Heart right ventricle (tissue), 16 donors: Measurements from ENCODE around the gene HSD17B3. TPM values are rescaled to one million over a fixed set of nuclear protein-coding genes. Genes with fewer than 3 reads are reported as not detected.
"Not testable (repeated sequence)": the region's sequence is repeated elsewhere in the genome, so short reads cannot be mapped to it uniquely, and the experiment has no call there.

Source experiments
- ATAC-seq, 8 donors: fragments of 200-7000 bp; cut with Tn5 transposase; one replicate each; pipeline ENCODE4 v1.9.1; 2020; ENCODE audit warnings: mild to moderate bottlenecking in 8 of 8, moderate library complexity in 8 of 8, moderate number of reproducible peaks in 1 of 8
- DNase-seq, 2 donors: peaks; one replicate each; pipeline ENCODE4 v3.0.0-alpha.2; 2020
- H3K27ac ChIP-seq, 10 donors: fragments of 200-600 bp; sonication (generic) in 2 of 10; one replicate each; pipeline versions ENCODE4 v1.5.0 to v1.8.0; 2020 to 2022; ENCODE audit warnings: mild to moderate bottlenecking in 3 of 10
- H3K27me3 ChIP-seq, 7 donors: fragments of 200-600 bp; one replicate each; pipeline ENCODE4 v1.8.0; 2021 to 2022; ENCODE audit warnings: mild to moderate bottlenecking in 2 of 7
- H3K36me3 ChIP-seq, 9 donors: fragments of 200-600 bp; sonication (generic) in 1 of 9; one replicate each; pipeline versions ENCODE4 v1.5.0 to v1.8.0; 2020 to 2022; ENCODE audit warnings: mild to moderate bottlenecking in 2 of 9
- H3K4me1 ChIP-seq, 9 donors: fragments of 200-600 bp; sonication (generic) in 1 of 9; one replicate each; pipeline versions ENCODE4 v1.5.0 to v1.8.0; 2020 to 2022; ENCODE audit warnings: mild to moderate bottlenecking in 4 of 9
- H3K4me3 ChIP-seq, 10 donors: fragments of 200-600 bp; sonication (generic) in 2 of 10; one replicate each; pipeline versions ENCODE4 v1.5.0 to v1.8.0; 2020 to 2022; ENCODE audit warnings: mild to moderate bottlenecking in 7 of 10, moderate library complexity in 2 of 10
- H3K9me3 ChIP-seq, 11 donors: fragments of 200-600 bp in 10 of 11; sonication (generic) in 2 of 11; one replicate each; pipeline versions ENCODE4 v1.5.0 to v1.8.0; 2013 to 2022; ENCODE audit warnings: mild to moderate bottlenecking in 2 of 11, control low read depth in 1 of 11, moderate library complexity in 1 of 11
- WGBS, 2 donors: extraction: QIAGEN DNeasy Blood & Tissue Kit; methylation state at CpG; one replicate each; pipeline ENCODE4 v1.1.7; 2013; ENCODE audit warnings: inconsistent platforms in 1 of 2; 5-methylcytosine and 5-hydroxymethylcytosine counted together
- intact Hi-C, 10 donors: fragments of 100-400 bp; cut with DNase I; formaldehyde crosslinking; loops; one replicate each; pipeline versions ENCODE4 v1.11.1 to v1.14.2; 2022
- polyA plus RNA-seq, 2 donors: library from polyadenylated mRNA; stranded (reverse); fragments of 200-250 nt; gene quantifications; one replicate each; pipeline ENCODE4 v1.2.3, GENCODE V29; 2013
- total RNA-seq, 10 donors: library from RNA; stranded (reverse); fragmentation: NEBNext Ultra II Directional in 3 of 10; extraction: Animal tissue kit (Norgen Biotek cat#: 25700) in 3 of 10; gene quantifications; one replicate each; pipeline versions ENCODE4 v1.2.1 to v1.2.4, GENCODE V29; 2021 to 2023
- TF ChIP-seq, protein P1 (sequence below), 9 donors: fragments of 200-600 bp; sonication (generic) in 2 of 9; IDR thresholded peaks; one replicate each; pipeline versions ENCODE4 v1.5.0 to v1.8.0; 2021 to 2022; ENCODE audit warnings: antibody characterized with exemption in 9 of 9, mild to moderate bottlenecking in 5 of 9, moderate library complexity in 1 of 9
- donor health status: Arrhythmogenic right ventricular cardiomyopathy.
- donor health status: ischemic (EF 13 %, LVEDD 7.1; RV severe dilation, severe dysfunction).
- donor health status: healthy with polysubstance abuse.
- donor health status: DM: no; HTN: yes; CAD: no.
- donor health status: DM: no; HTN: no; CAD: no.
- donor health status: ischemic (EF 25% LVEDD 6.9; RV normal size, moderate dysfunction).
- donor health status: ischemic (EF 25% LVEDD 5.7; RV mildly dilated, moderate dysfunction).
- donor health status: healthy.
- donor health status: DM: yes; HTN: yes; CAD: no.
- donor health status: Ischemic cardiomyopathy.
- donor health status: ischemic (EF 35%, LVEDD 5.7; RV mildly dilated, moderate dysfunction).
- donor health status: nonischemic (EF 11% LVEDD 7.7; RV severe dilation, severe dysfunction).
- donor health status: DM: yes; HTN: yes; CAD: no.
- donor health status: PGD.
- donor health status: ischemic (EF 29% LVEDD 5.4; RV normal size, mild dysfunction).
- donor health status: nonischemic (EF 23%, LVEDD 6.1; RV moderate dilation, normal function).

The HSD17B3 gene
- total and polyA plus RNA-seq, 12 donors, result 0.66 to 12.2 (median 1.2) TPM

DNA sequence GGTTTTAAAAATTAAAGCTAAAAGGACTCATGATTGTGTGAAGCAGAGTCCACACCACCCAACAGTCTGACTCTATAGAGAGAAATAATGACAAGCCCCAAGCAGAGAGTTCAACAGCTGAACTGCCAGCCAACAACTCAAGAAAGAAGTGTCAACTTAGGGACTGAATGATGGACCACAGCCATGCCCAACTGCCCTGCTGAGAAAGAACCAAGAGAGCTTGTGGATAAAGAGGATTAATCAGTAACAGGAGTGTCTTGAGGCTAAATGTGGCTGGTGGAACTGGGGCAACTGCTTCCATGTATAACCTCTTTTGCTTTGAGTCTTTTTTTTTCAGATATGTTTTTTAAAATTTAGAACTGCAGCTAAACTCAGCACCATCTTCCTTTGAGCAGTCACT, 109.3 kb downstream of the HSD17B3 start:
- TF ChIP-seq, protein P1, sequence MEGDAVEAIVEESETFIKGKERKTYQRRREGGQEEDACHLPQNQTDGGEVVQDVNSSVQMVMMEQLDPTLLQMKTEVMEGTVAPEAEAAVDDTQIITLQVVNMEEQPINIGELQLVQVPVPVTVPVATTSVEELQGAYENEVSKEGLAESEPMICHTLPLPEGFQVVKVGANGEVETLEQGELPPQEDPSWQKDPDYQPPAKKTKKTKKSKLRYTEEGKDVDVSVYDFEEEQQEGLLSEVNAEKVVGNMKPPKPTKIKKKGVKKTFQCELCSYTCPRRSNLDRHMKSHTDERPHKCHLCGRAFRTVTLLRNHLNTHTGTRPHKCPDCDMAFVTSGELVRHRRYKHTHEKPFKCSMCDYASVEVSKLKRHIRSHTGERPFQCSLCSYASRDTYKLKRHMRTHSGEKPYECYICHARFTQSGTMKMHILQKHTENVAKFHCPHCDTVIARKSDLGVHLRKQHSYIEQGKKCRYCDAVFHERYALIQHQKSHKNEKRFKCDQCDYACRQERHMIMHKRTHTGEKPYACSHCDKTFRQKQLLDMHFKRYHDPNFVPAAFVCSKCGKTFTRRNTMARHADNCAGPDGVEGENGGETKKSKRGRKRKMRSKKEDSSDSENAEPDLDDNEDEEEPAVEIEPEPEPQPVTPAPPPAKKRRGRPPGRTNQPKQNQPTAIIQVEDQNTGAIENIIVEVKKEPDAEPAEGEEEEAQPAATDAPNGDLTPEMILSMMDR (IDR thresholded peaks at IDR 0.05), result no peak
- Histone ChIP-seq H3K9me3 (peaks cover 0 to 26% (median 10%) of the 10 kb centered on the region in 11 donors), H3K27me3 (peaks cover 0 to 10% (median under 1%) of the 10 kb centered on the region in 7 donors), H3K4me3 (no peak overlapping the region), H3K27ac (no peak overlapping the region), H3K36me3 (no peaks in the 10 kb centered on the region), H3K4me1 (no peaks in the 10 kb centered on the region)
- ATAC-seq (no peak), DNase-seq (no peak)
- intact Hi-C loops, result no loop called here

DNA sequence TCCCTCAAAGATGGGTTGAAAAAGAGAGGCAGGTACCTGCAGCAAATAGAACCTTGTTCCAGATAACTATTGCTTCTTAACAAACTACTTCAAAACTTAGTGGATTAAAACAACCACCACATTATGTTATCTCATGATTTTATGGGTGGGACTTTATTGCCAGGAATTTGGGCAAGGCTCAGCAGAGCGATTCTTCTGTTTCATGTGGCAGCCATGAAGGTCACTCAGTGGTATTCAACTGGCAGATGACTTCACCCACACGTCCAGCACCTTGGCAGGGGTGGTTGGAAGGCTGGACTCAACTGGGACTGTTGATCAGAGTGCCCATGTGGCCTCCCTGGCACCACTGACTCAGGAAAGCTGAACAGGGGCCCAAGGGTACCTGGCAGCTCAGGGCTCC, 112.0 kb downstream of the HSD17B3 start:
- DNase-seq (no peak), ATAC-seq (no peak)
- 86 to 87% methylated on average over 2 of the region's 2 CpGs for WGBS, 2 donors
- TF ChIP-seq, protein P1 (IDR thresholded peaks at IDR 0.05), result no peak
- Histone ChIP-seq H3K4me1 (peaks cover 0 to 6% (median 0%) of the 10 kb centered on the region in 9 donors), H3K36me3 (no peaks in the 10 kb centered on the region), H3K27ac (no peak overlapping the region), H3K9me3 (peaks cover 0 to 39% (median 10%) of the 10 kb centered on the region in 11 donors), H3K4me3 (no peak overlapping the region), H3K27me3 (peaks cover 0 to 26% (median 15%) of the 10 kb centered on the region in 7 donors)
- intact Hi-C loops, result loop anchor here in 1 of 10 donors (10.0 kb wide), 1 partner anchor 625 kb away; no protein-coding TSS in a partner anchor

DNA sequence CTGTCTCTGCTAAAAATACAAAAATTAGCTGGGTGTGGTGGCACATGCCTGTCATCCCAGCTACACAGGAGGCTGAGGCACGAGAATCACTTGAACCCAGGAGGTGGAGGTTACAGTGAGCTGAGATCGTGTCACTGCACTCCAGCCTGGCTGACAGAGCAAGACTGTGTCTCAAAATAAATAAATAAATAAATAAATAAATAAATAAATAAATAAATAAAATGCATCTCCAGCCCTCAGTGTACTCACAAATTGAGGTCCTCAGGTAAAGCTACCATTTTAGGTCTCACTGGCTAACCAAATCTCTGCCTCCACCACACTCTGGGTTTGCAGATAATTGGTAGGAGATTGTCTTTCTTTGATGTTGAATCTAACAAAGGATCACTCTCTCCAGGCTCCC, 112.4 kb downstream of the HSD17B3 start:
- intact Hi-C loops, result loop anchor here in 1 of 10 donors (10.0 kb wide), 1 partner anchor 625 kb away; no protein-coding TSS in a partner anchor
- not testable (repeated sequence) for DNase-seq

DNA sequence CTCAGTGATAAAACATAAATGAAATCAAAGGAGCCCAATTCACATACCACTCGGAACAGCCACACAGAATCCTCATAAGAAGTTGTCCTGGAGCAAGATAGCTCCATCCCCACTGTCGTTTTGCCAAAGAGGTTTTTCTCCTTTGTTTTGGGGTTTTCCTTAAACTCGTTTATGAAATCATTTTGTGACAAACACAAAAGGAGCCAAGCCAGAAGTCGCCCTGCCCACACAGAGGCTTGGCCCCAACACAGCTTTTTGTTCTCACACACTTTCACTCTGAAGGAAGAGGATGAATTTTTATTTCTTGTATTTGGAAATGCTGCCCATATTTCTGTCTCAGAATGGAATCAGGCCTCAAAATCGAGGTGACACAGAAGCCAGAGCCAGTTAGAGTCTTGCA, 113.4 kb downstream of the HSD17B3 start:
- 57 to 65% methylated on average over 5 of the region's 5 CpGs for WGBS, 2 donors
- no peak for ATAC-seq
- peaks cover 0 to 39% (median 25%) of the 10 kb centered on the region in 7 donors for H3K27me3 ChIP-seq

More for the DNA sequence above, 112.4 kb downstream of the HSD17B3 start:
- Histone ChIP-seq H3K9me3 (peaks cover 0 to 42% (median 10%) of the 10 kb centered on the region in 11 donors), H3K27me3 (peaks cover 0 to 28% (median 19%) of the 10 kb centered on the region in 7 donors)
- H3K27ac ChIP-seq, H3K36me3 ChIP-seq, ATAC-seq, H3K4me1 ChIP-seq, H3K4me3 ChIP-seq: not testable (repeated sequence)
- WGBS, 2 donors, result 87 to 90% methylated on average over 2 of the region's 2 CpGs

More for the DNA sequence above, 113.4 kb downstream of the HSD17B3 start:
- no peak overlapping the region for H3K27ac ChIP-seq
- TF ChIP-seq, protein P1 (IDR thresholded peaks at IDR 0.05), result no peak
- peaks cover 0 to 6% (median 0%) of the 10 kb centered on the region in 9 donors for H3K4me1 ChIP-seq
- intact Hi-C loops, result loop anchor here in 1 of 10 donors (10.0 kb wide), 1 partner anchor 624 kb away; no protein-coding TSS in a partner anchor
- no peak for DNase-seq
- peaks cover 0 to 42% (median 10%) of the 10 kb centered on the region in 11 donors for H3K9me3 ChIP-seq
- no peak overlapping the region for H3K4me3 ChIP-seq
- no peaks in the 10 kb centered on the region for H3K36me3 ChIP-seq
